ENCODE measurements around the gene SETD7. TPM values are rescaled to one million over a fixed set of nuclear protein-coding genes. Genes with fewer than 3 reads are reported as not detected.

Gene SETD7
- total and polyA plus RNA-seq, 2 donors from 2014 or later: 6.5 to 29.1 TPM

DNA sequence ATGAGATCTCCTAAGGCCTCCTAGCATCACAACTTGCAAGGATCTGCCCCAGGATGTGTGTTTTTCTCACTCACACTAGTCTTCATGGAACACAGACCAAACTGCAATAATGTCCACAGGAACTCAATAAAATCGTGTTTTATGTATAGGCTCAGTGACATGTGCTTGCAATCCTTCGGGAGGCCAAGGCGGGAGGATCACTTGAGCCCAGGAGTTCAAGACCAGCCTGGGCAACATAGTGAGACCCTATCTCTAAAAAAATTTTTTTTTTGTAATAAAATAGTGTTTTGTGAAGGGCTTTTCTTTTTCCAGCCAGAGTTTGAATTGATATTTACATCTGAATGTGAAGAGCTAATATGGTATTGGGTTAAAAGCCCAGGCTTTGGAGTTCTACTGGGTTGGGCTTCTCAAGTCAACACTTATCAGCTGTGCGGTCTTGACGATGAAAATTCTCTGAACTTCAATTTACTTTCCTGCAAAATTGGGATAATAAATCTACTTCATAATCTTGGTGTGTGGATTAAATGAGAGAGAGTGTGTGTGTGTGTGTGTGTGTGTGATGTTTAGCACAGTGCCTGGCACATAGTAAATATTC, 38.7 kb upstream of the SETD7 start:
- no peaks in the 10 kb centered on the region for H3K9me3 ChIP-seq (ENCODE audit: control insufficient read depth in 2 of 3, insufficient read depth in 1 of 3, low read length in 3 of 3)

DNA sequence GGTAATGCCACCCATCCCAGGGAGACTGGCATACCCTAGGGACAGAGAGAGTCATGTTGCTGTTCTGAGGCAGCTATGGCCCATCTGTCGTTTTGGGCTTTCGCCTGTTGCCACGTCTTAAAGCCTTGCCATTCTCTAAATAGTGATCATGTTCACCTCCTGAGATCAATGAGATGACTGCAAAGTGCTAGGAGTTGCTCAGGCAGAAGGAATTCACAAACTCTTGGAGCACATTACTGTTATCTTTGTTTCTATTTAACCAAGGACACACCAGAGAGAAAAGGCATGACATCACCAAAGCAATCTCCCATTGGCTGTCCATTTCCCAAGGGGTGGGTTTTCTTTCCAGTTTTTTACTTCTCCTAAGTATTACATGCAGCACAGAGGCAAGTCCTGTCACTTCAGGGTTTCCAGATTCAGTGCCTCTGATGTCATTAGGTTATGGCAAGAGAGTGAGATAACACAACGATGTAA, 37.1 kb upstream of the SETD7 start:
- no peak overlapping the region for H3K9ac ChIP-seq (ENCODE audit: low read length in 3 of 3)
- no peaks in the 10 kb centered on the region for H3K36me3 ChIP-seq (ENCODE audit: control insufficient read depth in 2 of 3, insufficient read depth in 3 of 3, low read length in 3 of 3)
- H3K4me1 ChIP-seq (ENCODE audit: control insufficient read depth in 2 of 3, insufficient read depth in 2 of 3, low read depth in 1 of 3, low read length in 3 of 3): no peaks in the 10 kb centered on the region
- intact Hi-C loops (cut with DNase I): no loop called here
- H3K9me3 ChIP-seq (ENCODE audit: control insufficient read depth in 2 of 3, insufficient read depth in 1 of 3, low read length in 3 of 3): no peaks in the 10 kb centered on the region
- H3K27ac ChIP-seq (ENCODE audit: low read depth in 2 of 2, low read length in 2 of 2): no peak overlapping the region
- H3K4me3 ChIP-seq (ENCODE audit: low read length in 3 of 3): no peak overlapping the region
- H3K27me3 ChIP-seq (ENCODE audit: control insufficient read depth, insufficient read depth, low read length): no peaks in the 10 kb centered on the region
- DNase-seq: peak in 1 of 5 donors; percentile 26
- FAIRE-seq: no peak
- no peak for TF ChIP-seq CTCF (IDR thresholded peaks at IDR 0.05; ENCODE audit: borderline replicate concordance, extremely low read depth, insufficient read depth)

More for the DNA sequence above, 38.7 kb upstream of the SETD7 start:
- intact Hi-C loops (cut with DNase I): no loop called here
- no peak for TF ChIP-seq CTCF (IDR thresholded peaks at IDR 0.05; ENCODE audit: borderline replicate concordance, extremely low read depth, insufficient read depth)
- no peak overlapping the region for H3K9ac ChIP-seq (ENCODE audit: low read length in 3 of 3)
- H3K27me3 ChIP-seq (ENCODE audit: control insufficient read depth, insufficient read depth, low read length): no peaks in the 10 kb centered on the region
- no peak for FAIRE-seq
- H3K36me3 ChIP-seq (ENCODE audit: control insufficient read depth in 2 of 3, insufficient read depth in 3 of 3, low read length in 3 of 3): no peaks in the 10 kb centered on the region
- no peak overlapping the region for H3K27ac ChIP-seq (ENCODE audit: low read depth in 2 of 2, low read length in 2 of 2)
- no peak overlapping the region for H3K4me3 ChIP-seq (ENCODE audit: low read length in 3 of 3)
- H3K4me1 ChIP-seq (ENCODE audit: control insufficient read depth in 2 of 3, insufficient read depth in 2 of 3, low read depth in 1 of 3, low read length in 3 of 3): no peaks in the 10 kb centered on the region
- no peak for DNase-seq

GRCh38 chr4:139589336-139590018, 33.5 kb upstream of the SETD7 start:
- no peaks in the 10 kb centered on the region for H3K4me1 ChIP-seq (ENCODE audit: control insufficient read depth in 2 of 3, insufficient read depth in 2 of 3, low read depth in 1 of 3, low read length in 3 of 3)
- no peaks in the 10 kb centered on the region for H3K9me3 ChIP-seq (ENCODE audit: control insufficient read depth in 2 of 3, insufficient read depth in 1 of 3, low read length in 3 of 3)
- TF ChIP-seq CTCF (IDR thresholded peaks at IDR 0.05; ENCODE audit: borderline replicate concordance, extremely low read depth, insufficient read depth): no peak
- no peak overlapping the region for H3K4me3 ChIP-seq (ENCODE audit: low read length in 3 of 3)
- intact Hi-C loops (cut with DNase I): no loop called here
- no peak overlapping the region for H3K27ac ChIP-seq (ENCODE audit: low read depth in 2 of 2, low read length in 2 of 2)
- H3K9ac ChIP-seq (ENCODE audit: low read length in 3 of 3): no peak overlapping the region
- no peaks in the 10 kb centered on the region for H3K27me3 ChIP-seq (ENCODE audit: control insufficient read depth, insufficient read depth, low read length)
- no peak for FAIRE-seq
- H3K36me3 ChIP-seq (ENCODE audit: control insufficient read depth in 2 of 3, insufficient read depth in 3 of 3, low read length in 3 of 3): no peaks in the 10 kb centered on the region
- no peak for DNase-seq

All from kidney (tissue), 14 donors.